Testis (tissue), 2 donors: ENCODE measurements around the gene MAMLD1.

Experiments used
- CTCF ChIP-seq, 3 experiments: fragments of 450-650 bp in 2 of 3; fragments of 200-600 bp in 1 of 3; sonication (generic) in 1 of 3; IDR thresholded peaks; one replicate each; pipeline ENCODE4 v1.5.1; 2016 to 2019; ENCODE audit warnings: antibody characterized with exemption in 3 of 3, mild to moderate bottlenecking in 2 of 3, moderate library complexity in 1 of 3
- POLR2A ChIP-seq: fragments of 450-650 bp; IDR thresholded peaks from one replicate; pipeline ENCODE4 v1.6.1; 2017; ENCODE audit warnings: antibody characterized with exemption, mild to moderate bottlenecking, moderate library complexity

- TF ChIP-seq CTCF (IDR thresholded peaks at IDR 0.05): no peak
- no peak for TF ChIP-seq POLR2A
These were observed 180.4 kb downstream of the MAMLD1 start for GRCh38 chrX:150543230-150544155.
